HEK293T (cell line): Measurements from ENCODE around the gene PPY.

Experiments used
- ARNT ChIP-seq: fragments of 450-650 bp; IDR thresholded peaks from 2 replicates; pipeline ENCODE4 v1.6.1; 2017; ENCODE audit warnings: mild to moderate bottlenecking
- CTBP1 ChIP-seq: fragments of 450-650 bp; IDR thresholded peaks from 2 replicates; pipeline ENCODE4 v1.6.1; 2016; ENCODE audit warnings: borderline replicate concordance
- ELF4 ChIP-seq: fragments of 450-650 bp; IDR thresholded peaks from 2 replicates; pipeline ENCODE4 v1.6.1; 2017; ENCODE audit warnings: antibody characterized with exemption
- FOXA1 ChIP-seq: fragments of 450-650 bp; IDR thresholded peaks from 2 replicates; pipeline ENCODE4 v1.6.1; 2016; ENCODE audit warnings: mild to moderate bottlenecking
- FOXK2 ChIP-seq: fragments of 450-650 bp; IDR thresholded peaks from 2 replicates; pipeline ENCODE4 v1.6.1; 2016; ENCODE audit warnings: mild to moderate bottlenecking
- FOXM1 ChIP-seq: fragments of 450-650 bp; IDR thresholded peaks from 2 replicates; pipeline ENCODE4 v1.6.1; 2017; ENCODE audit warnings: mild to moderate bottlenecking, borderline replicate concordance
- HDGF ChIP-seq: fragments of 450-650 bp; IDR thresholded peaks from 2 replicates; pipeline ENCODE4 v1.6.1; 2017; ENCODE audit warnings: antibody characterized with exemption, borderline replicate concordance
- L3MBTL2 ChIP-seq: fragments of 450-650 bp; conservative IDR thresholded peaks from 2 replicates; pipeline ENCODE4 v1.6.1; 2016; ENCODE audit warnings: mild to moderate bottlenecking
- LEF1 ChIP-seq: fragments of 450-650 bp; IDR thresholded peaks from 2 replicates; pipeline ENCODE4 v1.6.1; 2017; ENCODE audit warnings: mild to moderate bottlenecking, borderline replicate concordance
- PKNOX1 ChIP-seq: fragments of 450-650 bp; IDR thresholded peaks from 2 replicates; pipeline ENCODE4 v1.6.1; 2016
- SP1 ChIP-seq: fragments of 450-650 bp; IDR thresholded peaks from 2 replicates; pipeline ENCODE4 v1.6.1; 2017
- TARDBP ChIP-seq: fragments of 450-650 bp; IDR thresholded peaks from 2 replicates; pipeline ENCODE4 v1.6.1; 2016
- ZNF384 ChIP-seq: fragments of 450-650 bp; IDR thresholded peaks from 2 replicates; pipeline ENCODE4 v1.6.1; 2016

- TF ChIP-seq FOXK2, result no peak
- no peak for TF ChIP-seq ARNT
- TF ChIP-seq PKNOX1, result no peak
- TF ChIP-seq L3MBTL2, result no peak
- TF ChIP-seq FOXM1, result no peak
- no peak for TF ChIP-seq SP1
- TF ChIP-seq ZNF384, result no peak
- no peak for TF ChIP-seq FOXA1
- TF ChIP-seq LEF1, result no peak
- no peak for TF ChIP-seq ELF4
- TF ChIP-seq TARDBP, result no peak
- no peak for TF ChIP-seq CTBP1
- TF ChIP-seq HDGF, result no peak
These were observed 1.6 kb downstream of the PPY start for GRCh38 chr17:43940630-43941029.
